ENCODE data around the gene DZIP1L. TPM values are rescaled to one million over a fixed set of nuclear protein-coding genes. Genes with fewer than 3 reads are reported as not detected.

The DZIP1L gene
- total and polyA plus RNA-seq, 9 of the 15 experiments (the other 6 are each of a cell fraction or from before 2014, with no cell fraction given): 0.03 to 1.5 (median 0.48) TPM; not detected in 1

DNA sequence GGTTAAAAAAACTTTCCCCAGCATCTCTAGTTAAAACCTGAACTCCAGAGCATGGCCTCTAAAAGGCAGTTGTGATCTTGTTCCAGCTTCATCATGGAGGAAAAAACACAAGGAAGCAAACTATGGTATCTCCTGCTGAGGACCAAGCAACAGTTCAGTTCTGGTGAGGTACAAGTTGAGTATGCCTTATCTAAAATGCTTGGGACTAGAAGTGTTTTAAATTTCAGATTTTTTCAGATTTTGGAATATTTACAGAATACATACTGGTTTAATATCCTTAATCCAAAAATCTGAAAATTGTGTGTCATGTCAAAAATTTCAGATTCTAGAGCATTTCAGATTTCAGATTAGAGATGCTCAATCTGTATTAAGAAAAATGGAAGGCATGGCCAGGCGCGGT is 49.7 kb upstream of the DZIP1L start (continued):
- TF ChIP-seq NFXL1 (CRISPR knock-in tag; IDR thresholded peaks at IDR 0.05) (no peak), ZNF77 (CRISPR knock-in tag; IDR thresholded peaks at IDR 0.05) (no peak)
- TF ChIP-seq, protein P1, sequence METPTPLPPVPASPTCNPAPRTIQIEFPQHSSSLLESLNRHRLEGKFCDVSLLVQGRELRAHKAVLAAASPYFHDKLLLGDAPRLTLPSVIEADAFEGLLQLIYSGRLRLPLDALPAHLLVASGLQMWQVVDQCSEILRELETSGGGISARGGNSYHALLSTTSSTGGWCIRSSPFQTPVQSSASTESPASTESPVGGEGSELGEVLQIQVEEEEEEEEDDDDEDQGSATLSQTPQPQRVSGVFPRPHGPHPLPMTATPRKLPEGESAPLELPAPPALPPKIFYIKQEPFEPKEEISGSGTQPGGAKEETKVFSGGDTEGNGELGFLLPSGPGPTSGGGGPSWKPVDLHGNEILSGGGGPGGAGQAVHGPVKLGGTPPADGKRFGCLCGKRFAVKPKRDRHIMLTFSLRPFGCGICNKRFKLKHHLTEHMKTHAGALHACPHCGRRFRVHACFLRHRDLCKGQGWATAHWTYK (CRISPR knock-in tag; IDR thresholded peaks at IDR 0.05): no peak

DNA sequence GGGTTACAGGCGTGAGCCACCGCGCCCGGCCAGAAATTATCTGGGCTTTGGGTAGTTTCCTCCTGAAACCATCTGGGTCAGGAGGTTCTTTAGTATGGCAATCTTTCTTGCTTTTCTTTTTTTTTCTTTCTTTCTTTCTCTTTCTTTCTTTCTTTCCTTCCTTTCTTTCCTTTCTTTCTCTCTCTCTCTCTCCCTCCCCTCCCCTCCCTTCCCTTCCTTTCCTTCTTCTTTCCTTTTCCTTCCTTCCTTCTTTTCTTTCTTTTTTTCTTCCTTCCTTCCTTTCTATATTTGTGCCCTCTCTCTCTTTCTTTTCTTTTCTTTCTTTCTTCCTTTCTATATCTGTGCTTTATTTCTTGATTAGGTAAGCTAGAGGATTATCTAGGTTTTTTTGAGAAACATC is 42.3 kb upstream of the DZIP1L start:
- no TSS peak for BruUV-seq (replicated peaks)
- POLR2A ChIA-PET: interaction anchor here (0.7 to 1.2 kb wide), 4 partner anchors 9 to 35 kb away, joined by 3 to 4 read pairs (median 4); no protein-coding TSS in a partner anchor
- Histone ChIP-seq H3K4me2 (ENCODE audit: insufficient read depth, low read length) (no peak overlapping the region), H4K20me1 (replicated peaks; ENCODE audit: control insufficient read depth, insufficient read depth, low read length) (no peaks in the 10 kb centered on the region), H3K4me1 (replicated peaks in 1 of 2; ENCODE audit: control insufficient read depth in 2 of 2, insufficient read depth in 2 of 2, low read length in 2 of 2) (peaks cover 0 to 4% of the 10 kb centered on the region in 2 experiments; a peak in 2 of 5 replicates), H3K79me2 (ENCODE audit: control insufficient read depth, insufficient read depth, low read length) (no peaks in the 10 kb centered on the region), H3K36me3 (ENCODE audit: control insufficient read depth, insufficient read depth, low read length) (peaks cover 13% of the 10 kb centered on the region), H3K9me1 (ENCODE audit: control insufficient read depth, insufficient read depth, low read length) (no peaks in the 10 kb centered on the region), H3K27ac (ENCODE audit: extremely low read depth, low read depth, low read length) (no peak overlapping the region), H2AFZ (ENCODE audit: low read depth, low read length) (no peak overlapping the region), H3K4me3 (no peak overlapping the region), H3K27me3 (ENCODE audit: control insufficient read depth in 2 of 2, insufficient read depth in 2 of 2, low read length in 2 of 2) (no peaks in the 10 kb centered on the region), H3K9ac (ENCODE audit: insufficient read depth in 1 of 2, low read depth in 2 of 2, low read length in 2 of 2) (no peak overlapping the region), H3K9me3 (replicated peaks; ENCODE audit: control insufficient read depth, insufficient read depth, low read depth, low read length) (no peaks in the 10 kb centered on the region)
- in situ Hi-C loops (cut with MboI) (no loop called here), intact Hi-C loops (cut with micrococcal nuclease) (no loop called here)
- FAIRE-seq: no peak
- no peak for DNase-seq (ENCODE audit: extremely low read depth in 1 of 4, low spot score in 3 of 4)
- CTCF ChIA-PET (ENCODE audit: low intra/inter-chr PET ratio): no interaction called here
- ATAC-seq: no peak
- TF ChIP-seq, protein P2, sequence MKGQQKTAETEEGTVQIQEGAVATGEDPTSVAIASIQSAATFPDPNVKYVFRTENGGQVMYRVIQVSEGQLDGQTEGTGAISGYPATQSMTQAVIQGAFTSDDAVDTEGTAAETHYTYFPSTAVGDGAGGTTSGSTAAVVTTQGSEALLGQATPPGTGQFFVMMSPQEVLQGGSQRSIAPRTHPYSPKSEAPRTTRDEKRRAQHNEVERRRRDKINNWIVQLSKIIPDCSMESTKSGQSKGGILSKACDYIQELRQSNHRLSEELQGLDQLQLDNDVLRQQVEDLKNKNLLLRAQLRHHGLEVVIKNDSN (CRISPR knock-in tag; IDR thresholded peaks at IDR 0.05): no peak
- TF ChIP-seq, protein P3, sequence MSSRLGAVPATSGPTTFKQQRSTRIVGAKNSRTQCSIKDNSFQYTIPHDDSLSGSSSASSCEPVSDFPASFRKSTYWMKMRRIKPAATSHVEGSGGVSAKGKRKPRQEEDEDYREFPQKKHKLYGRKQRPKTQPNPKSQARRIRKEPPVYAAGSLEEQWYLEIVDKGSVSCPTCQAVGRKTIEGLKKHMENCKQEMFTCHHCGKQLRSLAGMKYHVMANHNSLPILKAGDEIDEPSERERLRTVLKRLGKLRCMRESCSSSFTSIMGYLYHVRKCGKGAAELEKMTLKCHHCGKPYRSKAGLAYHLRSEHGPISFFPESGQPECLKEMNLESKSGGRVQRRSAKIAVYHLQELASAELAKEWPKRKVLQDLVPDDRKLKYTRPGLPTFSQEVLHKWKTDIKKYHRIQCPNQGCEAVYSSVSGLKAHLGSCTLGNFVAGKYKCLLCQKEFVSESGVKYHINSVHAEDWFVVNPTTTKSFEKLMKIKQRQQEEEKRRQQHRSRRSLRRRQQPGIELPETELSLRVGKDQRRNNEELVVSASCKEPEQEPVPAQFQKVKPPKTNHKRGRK (tag; IDR thresholded peaks at IDR 0.05): peak; percentile 60; the same call in 1 of the 2 replicates
- WGBS (ENCODE audit: insufficient coverage, low coverage, missing lambda C conversion rate): 74% methylated on average over 4 of the region's 4 CpGs

Data from K562 (cell line).